Stimulated activated CD4-positive, alpha-beta T cell treated with anti-CD3 and anti-CD28 coated beads, Interleukin-4, amount 100 ng/mL, for 4 hours (primary cell): Measurements from ENCODE around the gene MYLK4.

Experiments used
- DNase-seq, 2 experiments: peaks; one replicate each; pipeline ENCODE4 v3.0.0-alpha.2; 2020

Gene MYLK4

GRCh38 chr6:2731281-2731909, 19.3 kb downstream of the MYLK4 start:
- DNase-seq, result no peak

GRCh38 chr6:2730353-2731107, 20.2 kb downstream of the MYLK4 start:
- no peak for DNase-seq

GRCh38 chr6:2729921-2730320, 20.8 kb downstream of the MYLK4 start:
- no peak for DNase-seq

GRCh38 chr6:2725999-2726567, 24.6 kb downstream of the MYLK4 start:
- no peak for DNase-seq

GRCh38 chr6:2725364-2725988, 25.2 kb downstream of the MYLK4 start:
- no peak for DNase-seq

- DNase-seq, result no peak
Measured at GRCh38 chr6:2721219-2721618, 29.5 kb downstream of the MYLK4 start.

GRCh38 chr6:2719093-2719455, 31.6 kb downstream of the MYLK4 start:
- no peak for DNase-seq

GRCh38 chr6:2718334-2719092, 32.2 kb downstream of the MYLK4 start:
- DNase-seq, result no peak

- DNase-seq, result no peak
Measured at GRCh38 chr6:2716936-2717700, 33.6 kb downstream of the MYLK4 start.

GRCh38 chr6:2715737-2716136, 35.0 kb downstream of the MYLK4 start:
- DNase-seq, result no peak

- no peak for DNase-seq
Measured at GRCh38 chr6:2714111-2714895, 36.4 kb downstream of the MYLK4 start.

GRCh38 chr6:2713473-2714110, 37.1 kb downstream of the MYLK4 start:
- DNase-seq, result no peak

GRCh38 chr6:2712102-2712501, 38.6 kb downstream of the MYLK4 start:
- DNase-seq, result no peak

- DNase-seq, result no peak
Measured at GRCh38 chr6:2710412-2710811, 40.3 kb downstream of the MYLK4 start.

- DNase-seq, result no peak
Measured at GRCh38 chr6:2708456-2708855, 42.3 kb downstream of the MYLK4 start.

GRCh38 chr6:2706558-2706957, 44.2 kb downstream of the MYLK4 start:
- no peak for DNase-seq

GRCh38 chr6:2705256-2705655, 45.5 kb downstream of the MYLK4 start:
- DNase-seq, result no peak

- DNase-seq, result no peak
Measured at GRCh38 chr6:2697291-2697690, 53.4 kb downstream of the MYLK4 start.

- no peak for DNase-seq
Measured at GRCh38 chr6:2695454-2696095, 55.1 kb downstream of the MYLK4 start.

- no peak for DNase-seq
Measured at GRCh38 chr6:2693231-2693630, 57.5 kb downstream of the MYLK4 start.
